Peyer's patch (tissue), 4 donors: ENCODE measurements around the gene PRIM1.

Source experiments
- POLR2A ChIP-seq, 2 donors: fragments of 450-650 bp; IDR thresholded peaks; one replicate each; pipeline ENCODE4 v1.5.1; 2017; ENCODE audit warnings: antibody characterized with exemption in 2 of 2, mild to moderate bottlenecking in 2 of 2, moderate library complexity in 2 of 2
- TF ChIP-seq, protein P1 (sequence below), 6 experiments: fragments of 450-650 bp in 4 of 6; fragments of 200-600 bp in 2 of 6; sonication (generic) in 1 of 6; IDR thresholded peaks; one replicate each; pipeline ENCODE4 v1.5.1; 2017 to 2019; ENCODE audit warnings: antibody characterized with exemption in 6 of 6, mild to moderate bottlenecking in 3 of 6, moderate library complexity in 1 of 6

DNA sequence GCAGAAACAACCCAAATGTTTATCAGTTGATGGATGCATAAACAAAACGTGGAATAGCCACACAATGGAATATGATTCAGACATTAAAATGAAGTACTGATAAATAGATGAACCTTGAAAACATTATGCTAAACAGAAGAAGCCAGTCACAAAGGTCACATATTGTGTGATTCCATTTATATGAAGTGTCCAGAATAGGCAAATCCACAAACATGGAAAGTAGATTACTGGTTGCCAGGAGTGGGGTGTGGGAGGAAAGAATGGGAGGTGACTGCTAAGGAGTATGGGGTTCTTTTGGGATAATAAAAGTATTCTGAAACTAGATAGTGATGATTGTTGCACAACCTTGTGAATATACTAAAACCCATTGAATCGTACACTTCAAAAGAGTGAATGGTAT, 9.7 kb upstream of the PRIM1 start:
- TF ChIP-seq, protein P1, sequence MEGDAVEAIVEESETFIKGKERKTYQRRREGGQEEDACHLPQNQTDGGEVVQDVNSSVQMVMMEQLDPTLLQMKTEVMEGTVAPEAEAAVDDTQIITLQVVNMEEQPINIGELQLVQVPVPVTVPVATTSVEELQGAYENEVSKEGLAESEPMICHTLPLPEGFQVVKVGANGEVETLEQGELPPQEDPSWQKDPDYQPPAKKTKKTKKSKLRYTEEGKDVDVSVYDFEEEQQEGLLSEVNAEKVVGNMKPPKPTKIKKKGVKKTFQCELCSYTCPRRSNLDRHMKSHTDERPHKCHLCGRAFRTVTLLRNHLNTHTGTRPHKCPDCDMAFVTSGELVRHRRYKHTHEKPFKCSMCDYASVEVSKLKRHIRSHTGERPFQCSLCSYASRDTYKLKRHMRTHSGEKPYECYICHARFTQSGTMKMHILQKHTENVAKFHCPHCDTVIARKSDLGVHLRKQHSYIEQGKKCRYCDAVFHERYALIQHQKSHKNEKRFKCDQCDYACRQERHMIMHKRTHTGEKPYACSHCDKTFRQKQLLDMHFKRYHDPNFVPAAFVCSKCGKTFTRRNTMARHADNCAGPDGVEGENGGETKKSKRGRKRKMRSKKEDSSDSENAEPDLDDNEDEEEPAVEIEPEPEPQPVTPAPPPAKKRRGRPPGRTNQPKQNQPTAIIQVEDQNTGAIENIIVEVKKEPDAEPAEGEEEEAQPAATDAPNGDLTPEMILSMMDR (IDR thresholded peaks at IDR 0.05) = no peak
- no peak for TF ChIP-seq POLR2A (IDR thresholded peaks at IDR 0.05)
